Ecto neural progenitor cell (in vitro differentiated cells): ENCODE measurements around the gene STEAP4.

Experiments
- DNase-seq: peaks from one replicate; pipeline ENCODE4 v3.0.0-alpha.2; 2018; ENCODE audit warnings: low spot score

Gene STEAP4

GRCh38 chr7:88306590-88307048, at the start of gene STEAP4:
Gene STEAP4 (minus strand): TSS chr7:88306894. CDS start chr7:88284269, 22,625 bp downstream.
- DNase-seq: peak; percentile 67

- DNase-seq: no peak
Observed at GRCh38 chr7:88355011-88355410, 48.3 kb upstream of the STEAP4 start.

GRCh38 chr7:88350118-88350517, 43.4 kb upstream of the STEAP4 start:
- no peak for DNase-seq

GRCh38 chr7:88347517-88347916, 40.8 kb upstream of the STEAP4 start:
- no peak for DNase-seq

- no peak for DNase-seq
Observed at GRCh38 chr7:88347090-88347489, 40.4 kb upstream of the STEAP4 start.

- DNase-seq: no peak
Observed at GRCh38 chr7:88346357-88346756, 39.7 kb upstream of the STEAP4 start.

- DNase-seq: peak; percentile 69
Observed at GRCh38 chr7:88344956-88345832, 38.5 kb upstream of the STEAP4 start.

GRCh38 chr7:88344271-88344670, 37.6 kb upstream of the STEAP4 start:
- DNase-seq: no peak

GRCh38 chr7:88339195-88339922, 32.7 kb upstream of the STEAP4 start:
- no peak for DNase-seq

GRCh38 chr7:88338503-88338902, 31.8 kb upstream of the STEAP4 start:
- no peak for DNase-seq

- DNase-seq: no peak
Observed at GRCh38 chr7:88337572-88337971, 30.9 kb upstream of the STEAP4 start.

- DNase-seq: no peak
Observed at GRCh38 chr7:88331322-88331721, 24.6 kb upstream of the STEAP4 start.

- DNase-seq: no peak
Observed at GRCh38 chr7:88329532-88330463, 23.1 kb upstream of the STEAP4 start.

- DNase-seq: no peak
Observed at GRCh38 chr7:88328787-88329186, 22.1 kb upstream of the STEAP4 start.

- DNase-seq: no peak
Observed at GRCh38 chr7:88324699-88325098, 18.0 kb upstream of the STEAP4 start.

- DNase-seq: no peak
Observed at GRCh38 chr7:88322151-88322550, 15.5 kb upstream of the STEAP4 start.

GRCh38 chr7:88321694-88322093, 15.0 kb upstream of the STEAP4 start:
- DNase-seq: no peak

GRCh38 chr7:88318196-88318595, 11.5 kb upstream of the STEAP4 start:
- no peak for DNase-seq

GRCh38 chr7:88317422-88317821, 10.7 kb upstream of the STEAP4 start:
- no peak for DNase-seq

GRCh38 chr7:88316456-88316855, 9.8 kb upstream of the STEAP4 start:
- DNase-seq: no peak

GRCh38 chr7:88315522-88315921, 8.8 kb upstream of the STEAP4 start:
- DNase-seq: no peak

- no peak for DNase-seq
Observed at GRCh38 chr7:88314061-88314491, 7.4 kb upstream of the STEAP4 start.
